Endometrium (tissue), 2 donors: ENCODE measurements around the gene PCIF1.
"Not testable (repeated sequence)": the region's sequence is repeated elsewhere in the genome, so short reads cannot be mapped to it uniquely, and the experiment has no call there.

ENCODE experiments used
- FAIRE-seq: peaks from 2 replicates; lab custom pipeline; 2012; peaks lifted over from hg19 to GRCh38; lab: Jason Lieb, UNC
- donor health status: control.
- donor health status: control.

The PCIF1 gene

DNA sequence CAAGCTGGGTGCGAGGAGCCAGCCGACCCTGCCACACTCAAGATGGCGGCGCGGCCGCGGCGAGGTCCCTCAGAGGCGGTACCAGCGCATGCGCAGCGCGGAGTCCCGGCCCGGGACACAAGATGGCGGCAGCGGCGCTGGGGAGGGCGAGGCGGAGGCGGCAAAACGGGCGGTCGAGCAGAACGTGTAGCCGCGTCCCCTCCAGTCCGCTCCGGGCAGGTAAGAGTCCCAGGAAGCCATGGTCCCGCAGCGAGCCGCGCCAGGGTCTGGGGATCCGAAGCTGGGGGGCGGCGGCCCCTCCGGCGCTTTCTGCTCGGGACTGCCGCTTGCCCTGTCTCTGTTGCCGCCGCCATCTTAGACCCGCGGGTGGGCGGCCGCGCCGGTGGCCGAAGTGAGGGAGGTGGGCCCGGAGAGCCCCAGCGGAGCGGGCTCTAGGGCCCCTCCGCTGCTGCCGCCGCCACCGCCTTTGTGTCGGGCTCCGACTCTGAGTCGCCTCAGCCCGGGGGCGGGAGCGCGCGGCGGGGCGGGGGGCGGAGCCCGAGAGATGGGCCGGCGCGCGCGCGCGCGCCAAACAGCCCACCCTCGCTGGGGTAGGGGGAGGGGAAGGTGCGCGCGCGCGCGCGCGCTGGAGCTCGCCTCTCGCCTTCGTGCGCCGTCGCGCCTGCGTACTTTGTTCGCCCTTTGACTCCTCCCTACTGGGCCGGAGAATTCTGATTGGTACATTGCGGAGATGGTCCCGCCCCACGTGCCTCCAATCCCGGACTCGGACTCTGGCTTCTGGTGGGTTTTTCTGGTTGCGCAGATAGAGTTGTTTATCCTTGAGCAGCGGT lies at the start of gene PCIF1:
PCIF1 (plus strand) TSS at position 98 of the 830 bp plus-strand sequence. CDS start 4,317 bp downstream, outside the sequence.
- peak; percentile 66 for FAIRE-seq

DNA sequence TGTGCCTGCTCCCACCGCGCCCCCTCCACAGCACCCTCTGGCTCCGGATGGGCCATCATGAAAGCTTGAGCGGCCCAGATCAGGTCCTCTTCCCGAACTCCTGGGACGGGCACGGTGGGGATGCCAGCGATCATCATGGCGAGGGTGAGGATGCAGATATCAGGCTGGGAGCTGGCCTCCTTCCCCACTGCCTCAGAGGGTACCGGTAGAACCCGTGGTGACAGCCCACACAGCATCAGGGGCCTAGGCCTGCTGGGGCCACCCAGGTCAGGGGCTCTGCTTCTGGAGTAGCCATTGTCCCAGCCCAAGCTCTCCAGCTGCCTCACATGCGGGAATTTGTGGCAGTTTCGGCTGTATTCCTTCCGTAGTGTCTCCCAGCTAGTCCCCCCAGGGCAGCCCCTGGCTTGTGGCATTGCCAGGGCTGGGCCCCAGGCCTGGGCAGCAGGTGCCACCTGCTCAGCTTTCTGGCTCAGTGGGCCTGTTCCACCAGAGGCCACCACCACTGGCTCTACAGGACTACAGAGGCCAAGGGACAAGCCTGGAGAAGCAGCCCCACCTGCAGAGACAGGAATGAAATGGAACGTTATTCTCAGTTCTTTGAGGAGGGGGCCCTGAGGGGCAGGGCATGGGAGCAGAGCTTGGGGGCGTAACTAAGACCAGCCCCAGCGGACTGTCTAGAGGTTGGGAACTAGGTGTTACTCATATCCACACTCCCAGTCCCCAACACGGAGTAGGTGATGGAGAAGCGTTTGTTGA lies 47.7 kb upstream of the PCIF1 start:
- no peak for FAIRE-seq

DNA sequence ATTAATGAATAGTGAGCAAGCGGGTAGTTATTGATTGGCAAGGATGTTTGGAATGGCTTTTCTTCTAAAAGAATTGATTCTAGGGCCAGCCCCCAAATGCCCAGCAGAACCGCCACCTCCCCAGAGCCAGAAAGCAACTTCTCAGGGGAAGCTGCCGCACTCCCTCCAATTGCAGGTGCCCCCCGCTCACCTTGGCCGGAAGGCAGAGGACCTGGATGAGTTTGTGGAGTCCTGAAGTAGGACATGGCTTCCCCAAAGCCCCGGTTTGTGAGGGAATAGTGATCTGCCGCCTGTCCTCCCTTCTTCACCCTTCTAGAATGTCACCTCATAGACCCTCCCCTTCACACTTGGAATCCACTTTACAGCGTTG lies 47.2 kb upstream of the PCIF1 start, which contains the start of gene SPATA25:
SPATA25 (minus strand) TSS at position 277 of the 370 bp plus-strand sequence; CDS start at position 245, 32 bp downstream.
- no peak for FAIRE-seq

DNA sequence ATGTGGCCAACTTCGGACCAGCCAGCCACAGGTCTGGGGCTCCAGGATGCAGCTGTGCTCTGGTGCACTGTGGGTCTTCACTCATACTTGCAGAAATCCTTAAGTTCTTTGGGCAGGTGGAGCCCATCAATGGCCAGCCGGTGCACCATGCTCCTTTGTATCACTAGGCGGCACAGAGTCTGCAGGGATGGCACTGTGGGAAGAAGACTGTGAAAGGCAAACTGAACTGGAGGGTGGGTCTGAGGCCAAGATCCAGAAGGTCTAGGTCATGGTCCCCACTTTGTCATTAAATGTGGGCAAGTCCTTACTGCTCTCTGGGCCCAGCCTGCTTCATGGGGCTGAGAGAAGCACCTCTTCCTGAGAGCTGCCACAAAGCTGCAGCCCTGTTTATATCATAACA lies 45.8 kb upstream of the PCIF1 start:
- FAIRE-seq: no peak

DNA sequence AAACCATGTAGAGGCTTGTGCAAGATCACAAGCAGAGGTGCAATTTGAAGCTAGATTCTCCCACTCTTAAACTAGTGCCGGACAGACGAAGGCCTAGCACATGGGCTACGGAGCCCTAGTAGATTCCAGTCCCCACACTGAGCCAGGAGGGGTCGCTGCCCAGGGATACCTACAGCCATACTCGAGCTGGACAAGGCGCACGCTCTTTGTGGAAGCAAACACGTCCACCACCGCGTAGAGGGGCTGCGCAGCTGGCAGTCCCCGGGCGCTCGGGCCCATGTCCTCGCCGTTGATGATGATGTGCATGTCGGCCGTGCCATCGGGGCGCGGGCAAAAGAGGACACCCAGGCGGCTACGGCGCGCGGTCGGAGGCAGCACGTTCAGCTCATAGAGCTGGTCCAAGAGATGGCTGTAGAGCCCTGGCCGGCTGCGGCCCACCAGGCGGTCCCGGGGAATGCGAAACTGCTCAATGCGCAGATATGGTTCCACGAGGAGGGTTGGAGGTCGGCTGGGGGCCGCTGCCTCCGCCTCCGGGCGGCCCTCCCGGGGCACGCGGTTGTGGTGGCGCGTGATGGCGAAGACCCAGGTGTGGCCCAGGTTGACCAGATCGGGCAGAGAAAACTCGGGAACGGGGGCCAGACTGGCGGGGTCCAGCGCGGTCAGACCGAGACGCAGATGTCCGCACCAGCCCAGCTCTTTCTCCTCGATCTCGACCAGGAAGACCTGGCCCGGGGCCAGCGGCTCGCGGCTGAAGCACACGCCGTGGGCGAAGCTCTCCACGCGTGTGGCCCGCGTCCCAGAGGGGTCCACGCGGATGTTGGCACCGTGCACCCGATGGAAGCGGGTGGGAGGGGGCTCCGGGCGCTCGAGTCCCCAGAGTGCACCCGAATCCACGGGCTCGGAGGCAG lies 44.2 kb upstream of the PCIF1 start:
- FAIRE-seq: no peak

DNA sequence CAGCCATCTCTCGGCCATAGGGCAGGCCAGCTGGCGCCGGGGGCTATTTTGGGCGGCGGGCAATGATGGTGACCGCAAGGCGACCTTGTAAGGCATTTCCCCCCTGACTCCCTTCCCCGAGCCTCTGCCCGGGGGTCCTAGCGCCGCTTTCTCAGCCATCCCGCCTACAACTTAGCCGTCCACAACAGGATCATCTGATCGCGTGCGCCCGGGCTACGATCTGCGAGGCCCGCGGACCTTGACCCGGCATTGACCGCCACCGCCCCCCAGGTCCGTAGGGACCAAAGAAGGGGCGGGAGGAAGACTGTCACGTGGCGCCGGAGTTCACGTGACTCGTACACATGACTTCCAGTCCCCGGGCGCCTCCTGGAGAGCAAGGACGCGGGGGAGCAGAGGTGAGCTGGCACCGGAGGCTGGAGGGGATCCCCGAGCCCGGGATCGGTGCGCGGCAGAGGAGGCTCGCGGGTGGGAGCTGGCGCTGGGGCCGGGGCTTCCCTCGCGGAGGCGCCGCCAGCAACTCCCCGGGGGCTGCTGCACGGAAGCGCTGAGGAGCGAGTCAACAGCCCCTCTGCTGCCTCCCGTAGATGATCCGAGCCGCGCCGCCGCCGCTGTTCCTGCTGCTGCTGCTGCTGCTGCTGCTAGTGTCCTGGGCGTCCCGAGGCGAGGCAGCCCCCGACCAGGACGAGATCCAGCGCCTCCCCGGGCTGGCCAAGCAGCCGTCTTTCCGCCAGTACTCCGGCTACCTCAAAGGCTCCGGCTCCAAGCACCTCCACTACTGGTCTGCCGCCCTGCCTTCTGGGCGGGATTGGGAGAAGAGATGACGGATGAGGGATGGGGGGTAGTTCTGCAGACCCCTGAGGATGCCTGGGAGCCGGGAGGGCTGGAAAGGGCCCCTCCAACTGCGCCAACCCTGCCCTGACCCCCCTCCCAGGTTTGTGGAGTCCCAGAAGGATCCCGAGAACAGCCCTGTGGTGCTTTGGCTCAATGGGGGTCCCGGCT lies 43.2 kb upstream of the PCIF1 start, which contains the start of the genes CTSA and NEURL2:
CTSA (plus strand) TSS at position 351 of the 999 bp plus-strand sequence; CDS start at position 585, 234 bp downstream.
NEURL2 (minus strand) TSS at position 224 of the 999 bp plus-strand sequence; CDS start at position 7, 217 bp downstream.
- no peak for FAIRE-seq

DNA sequence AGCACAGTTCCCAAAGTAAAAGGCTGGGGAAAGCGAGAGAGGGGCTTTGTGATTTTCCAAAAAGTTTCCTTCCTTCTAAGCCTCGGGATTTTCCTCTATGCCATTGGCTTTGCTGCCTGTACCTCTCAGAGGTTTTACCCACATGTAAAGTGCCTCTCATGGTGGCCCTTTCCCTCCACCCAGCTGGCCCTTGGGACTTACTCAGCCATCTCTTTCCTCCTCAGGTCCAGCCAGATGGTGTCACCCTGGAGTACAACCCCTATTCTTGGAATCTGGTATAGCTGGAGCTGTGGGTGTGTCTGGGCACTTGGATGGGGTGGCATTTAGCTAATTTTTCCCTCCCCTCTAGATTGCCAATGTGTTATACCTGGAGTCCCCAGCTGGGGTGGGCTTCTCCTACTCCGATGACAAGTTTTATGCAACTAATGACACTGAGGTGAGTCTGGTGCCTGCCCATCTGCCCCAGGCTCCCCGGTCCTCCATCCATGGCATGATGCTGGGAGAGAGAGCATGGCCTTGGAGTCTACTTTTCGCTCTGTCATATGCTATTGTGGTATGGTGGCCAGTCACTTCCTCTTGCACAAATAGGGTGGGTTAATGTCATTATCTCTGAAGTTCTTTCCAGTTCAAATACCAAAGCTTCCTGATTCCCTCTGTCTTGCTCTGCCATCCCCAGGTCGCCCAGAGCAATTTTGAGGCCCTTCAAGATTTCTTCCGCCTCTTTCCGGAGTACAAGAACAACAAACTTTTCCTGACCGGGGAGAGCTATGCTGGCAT lies 42.2 kb upstream of the PCIF1 start:
- FAIRE-seq: no peak

DNA sequence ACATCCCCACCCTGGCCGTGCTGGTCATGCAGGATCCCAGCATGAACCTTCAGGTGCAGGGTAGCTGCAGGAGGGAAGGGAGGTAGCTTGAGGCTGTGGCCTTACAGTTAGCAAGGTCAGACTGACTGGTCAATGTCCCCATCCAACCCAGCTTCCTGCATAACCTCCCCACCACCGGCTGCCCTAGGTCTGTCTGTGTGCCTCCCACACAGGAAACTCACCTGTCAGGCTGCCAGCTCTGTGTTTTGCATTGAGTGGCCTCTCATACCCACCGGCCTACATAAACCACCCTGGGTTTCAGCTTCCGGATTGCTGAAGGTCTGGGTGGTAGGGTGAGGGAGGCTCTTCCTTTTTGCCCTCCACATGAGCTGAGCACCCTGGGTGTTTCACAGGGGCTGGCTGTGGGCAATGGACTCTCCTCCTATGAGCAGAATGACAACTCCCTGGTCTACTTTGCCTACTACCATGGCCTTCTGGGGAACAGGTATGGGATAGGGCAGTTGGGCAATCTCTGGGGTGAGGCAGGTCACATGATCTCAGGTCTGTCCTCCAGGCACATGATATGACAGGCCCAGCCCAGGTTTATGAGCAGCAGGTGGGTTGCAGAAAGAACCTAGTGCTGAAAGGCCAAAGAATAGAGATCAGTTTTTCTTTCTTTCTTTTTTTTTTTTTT lies 41.5 kb upstream of the PCIF1 start:
- FAIRE-seq: no peak

DNA sequence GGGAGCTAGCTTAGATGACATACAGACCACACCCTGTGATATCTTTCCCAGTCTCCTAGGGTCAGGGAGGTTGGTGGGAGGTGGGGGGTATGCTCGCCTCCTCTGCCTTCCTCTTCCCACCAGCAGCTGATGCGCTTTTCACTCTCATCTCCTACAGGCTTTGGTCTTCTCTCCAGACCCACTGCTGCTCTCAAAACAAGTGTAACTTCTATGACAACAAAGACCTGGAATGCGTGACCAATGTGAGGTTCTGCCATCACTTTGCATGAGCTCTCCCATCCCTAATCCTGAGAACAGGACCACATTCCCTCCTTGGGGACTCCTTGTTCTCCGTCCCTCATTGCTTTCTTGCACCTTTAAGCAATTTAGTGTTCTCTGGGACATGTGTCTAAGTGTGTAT lies 40.7 kb upstream of the PCIF1 start:
- FAIRE-seq: no peak

DNA sequence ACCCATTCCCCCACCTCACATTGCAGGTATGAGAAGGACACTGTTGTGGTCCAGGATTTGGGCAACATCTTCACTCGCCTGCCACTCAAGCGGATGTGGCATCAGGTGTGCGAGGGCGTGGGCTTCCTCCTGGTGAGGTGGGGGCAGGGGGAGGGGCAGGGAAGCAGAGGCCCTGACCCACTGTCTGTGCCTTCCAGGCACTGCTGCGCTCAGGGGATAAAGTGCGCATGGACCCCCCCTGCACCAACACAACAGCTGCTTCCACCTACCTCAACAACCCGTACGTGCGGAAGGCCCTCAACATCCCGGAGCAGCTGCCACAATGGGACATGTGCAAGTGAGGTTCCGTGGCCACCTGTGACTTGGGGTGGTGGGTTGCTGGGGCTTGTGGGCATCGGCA lies 39.7 kb upstream of the PCIF1 start:
- no peak for FAIRE-seq

DNA sequence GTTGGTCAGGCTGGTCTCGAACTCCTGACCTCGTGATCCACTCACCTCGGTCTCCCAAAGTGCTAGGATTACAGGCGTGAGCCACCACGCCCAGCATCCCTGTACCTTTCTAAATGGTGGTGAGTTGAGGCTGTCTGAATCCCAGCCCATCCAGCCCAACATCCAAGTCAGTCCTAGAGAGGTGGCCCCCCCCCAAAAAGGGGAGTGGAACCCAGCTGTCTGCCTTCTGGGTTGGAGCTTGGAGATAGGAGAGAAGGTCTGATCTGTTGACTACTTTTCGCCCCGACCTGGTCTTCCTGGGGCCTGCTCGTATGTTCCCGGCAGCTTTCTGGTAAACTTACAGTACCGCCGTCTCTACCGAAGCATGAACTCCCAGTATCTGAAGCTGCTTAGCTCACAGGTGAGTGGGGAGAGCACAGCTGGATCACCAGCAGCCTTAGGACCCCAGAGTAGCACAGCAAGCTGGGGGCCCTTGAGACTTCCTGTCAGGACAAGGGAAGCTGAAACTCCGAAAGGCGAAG lies 37.8 kb upstream of the PCIF1 start:
- no peak for FAIRE-seq

DNA sequence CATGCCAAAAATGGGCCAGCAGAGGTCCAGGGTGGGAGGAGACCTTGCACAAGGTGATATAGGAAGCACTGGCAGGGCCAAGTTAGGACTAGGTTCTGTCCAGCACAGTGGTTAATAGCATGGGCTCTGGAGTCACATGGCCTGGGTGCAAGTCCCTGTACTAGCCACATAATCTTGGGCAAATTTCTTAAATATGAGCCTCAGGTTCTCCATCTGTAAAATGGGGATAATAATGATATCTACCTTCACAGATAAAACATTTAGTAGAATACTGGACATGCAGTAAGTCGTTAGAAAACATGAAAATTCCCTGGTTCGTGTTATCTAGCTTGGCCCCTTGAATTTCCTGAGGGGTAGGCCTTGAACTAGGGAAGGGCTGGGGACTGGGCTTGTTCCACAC lies 37.2 kb upstream of the PCIF1 start:
- no peak for FAIRE-seq

DNA sequence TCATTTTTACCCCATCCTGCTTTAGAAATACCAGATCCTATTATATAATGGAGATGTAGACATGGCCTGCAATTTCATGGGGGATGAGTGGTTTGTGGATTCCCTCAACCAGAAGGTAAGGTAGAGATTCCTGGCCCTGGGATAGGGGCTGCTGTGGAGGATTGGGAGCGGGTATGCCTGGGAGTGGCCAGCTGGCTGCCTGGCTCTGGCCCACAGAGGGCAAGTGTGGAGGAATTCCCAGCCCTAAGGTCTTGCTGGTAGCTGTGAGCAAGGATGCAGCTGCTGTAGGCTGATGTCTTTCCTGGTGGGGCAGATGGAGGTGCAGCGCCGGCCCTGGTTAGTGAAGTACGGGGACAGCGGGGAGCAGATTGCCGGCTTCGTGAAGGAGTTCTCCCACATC lies 36.8 kb upstream of the PCIF1 start:
- FAIRE-seq: no peak

DNA sequence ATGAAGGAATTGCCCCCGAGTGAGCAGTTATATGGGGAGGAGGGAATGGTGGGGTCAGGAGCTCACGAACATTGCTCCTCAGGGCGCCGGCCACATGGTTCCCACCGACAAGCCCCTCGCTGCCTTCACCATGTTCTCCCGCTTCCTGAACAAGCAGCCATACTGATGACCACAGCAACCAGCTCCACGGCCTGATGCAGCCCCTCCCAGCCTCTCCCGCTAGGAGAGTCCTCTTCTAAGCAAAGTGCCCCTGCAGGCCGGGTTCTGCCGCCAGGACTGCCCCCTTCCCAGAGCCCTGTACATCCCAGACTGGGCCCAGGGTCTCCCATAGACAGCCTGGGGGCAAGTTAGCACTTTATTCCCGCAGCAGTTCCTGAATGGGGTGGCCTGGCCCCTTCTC lies 36.2 kb upstream of the PCIF1 start:
- no peak for FAIRE-seq

DNA sequence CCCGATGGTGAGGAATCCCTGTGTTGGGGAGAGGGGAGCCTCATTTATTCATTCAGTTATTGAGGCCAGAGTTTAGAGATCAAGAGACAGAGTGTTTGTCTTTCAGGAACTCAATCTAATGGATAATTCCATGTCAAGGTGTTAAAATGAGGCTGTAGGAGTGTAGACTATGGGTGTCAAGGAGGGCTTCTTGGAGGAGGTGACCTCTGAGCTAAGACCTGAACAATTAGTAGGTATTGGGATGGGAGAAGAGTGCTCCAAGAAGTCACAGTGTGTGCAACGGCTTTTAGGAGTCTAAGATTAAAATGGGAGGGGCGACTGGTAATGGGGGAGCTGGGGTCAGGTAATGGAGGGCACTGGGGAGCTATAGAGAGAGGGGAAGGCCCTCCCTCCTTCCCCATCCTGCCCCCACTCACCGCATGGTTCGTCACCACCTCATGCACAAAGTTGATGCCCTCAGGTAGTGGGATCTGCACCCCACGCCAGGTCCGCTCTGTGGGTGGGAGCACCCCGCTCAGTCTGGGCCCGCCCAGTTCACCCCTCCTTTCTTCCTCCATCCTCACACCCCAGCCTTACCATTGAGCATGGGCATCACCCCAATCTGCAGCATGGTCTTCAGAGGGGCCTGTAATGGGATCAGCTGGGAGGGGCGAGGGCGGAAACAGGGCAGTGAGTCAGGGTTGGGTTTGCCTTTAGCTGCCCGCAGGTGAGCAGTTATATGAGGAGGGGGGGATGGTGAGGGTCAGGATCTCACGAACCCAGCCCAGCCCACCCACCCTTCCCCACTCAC lies 35.2 kb upstream of the PCIF1 start:
- FAIRE-seq: no peak

DNA sequence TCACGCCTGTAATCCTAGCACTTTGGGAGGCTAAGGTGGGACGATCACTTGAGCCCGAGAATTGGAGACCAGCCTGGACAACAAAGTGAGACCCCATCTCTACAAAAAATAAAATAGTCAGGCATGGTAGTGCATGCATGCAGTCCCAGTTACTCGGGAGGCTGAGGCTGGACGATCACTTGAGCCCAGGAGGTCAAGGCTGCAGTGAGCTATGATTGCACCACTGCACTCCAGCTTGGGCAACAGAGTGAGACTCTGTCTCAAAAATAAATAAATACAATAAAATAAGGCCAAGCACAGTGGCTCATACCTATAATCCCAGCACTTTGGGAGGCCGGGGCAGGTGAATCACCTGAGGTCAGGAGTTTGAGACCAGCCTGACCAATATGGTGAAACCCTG lies 33.2 kb upstream of the PCIF1 start:
- FAIRE-seq: not testable (repeated sequence)

DNA sequence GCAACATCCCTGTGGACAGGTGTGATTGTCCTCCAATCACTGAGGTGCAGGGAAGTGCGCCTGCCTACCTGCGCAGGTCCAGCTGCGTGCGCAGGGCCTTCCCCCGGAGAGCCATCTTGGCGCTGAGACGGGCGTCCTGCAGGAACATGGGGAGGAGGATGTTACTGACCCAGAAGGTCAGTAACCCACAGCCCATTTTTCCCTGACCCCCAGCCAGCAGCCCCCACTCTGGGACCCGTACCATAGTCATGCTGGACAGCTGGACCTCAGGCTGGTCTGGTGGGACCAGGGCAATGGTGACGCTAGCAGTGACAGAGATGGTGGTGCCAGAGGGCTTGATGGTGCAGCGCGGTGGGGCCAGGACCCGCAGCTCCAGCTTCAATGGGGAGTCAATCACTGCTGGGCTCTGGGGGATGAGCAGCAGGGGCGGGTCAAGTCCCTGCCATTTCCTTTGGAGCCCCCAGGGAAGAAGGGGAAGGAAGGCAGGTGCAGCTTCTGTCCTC lies 32.2 kb upstream of the PCIF1 start:
- FAIRE-seq: no peak
